Caco-2 (cell line): ENCODE results near the gene KIF18B. TPM values are rescaled to one million over a fixed set of nuclear protein-coding genes. Genes with fewer than 3 reads are reported as not detected.

Source experiments
- BruUV-seq: library from RNA; stranded (reverse); fragments of 400-500 nt; replicated peaks from 2 replicates; lab custom pipeline; 2021; lab: Mats Ljungman, UMichigan
- CTCF ChIA-PET: fragments of 300-600 bp; sonication (Branson Sonifier 250); formaldehyde crosslinking; loops from one replicate; lab custom pipeline; 2022; ENCODE audit warnings: antibody characterized with exemption; lab: Charles Lee
- POLR2A ChIA-PET: fragments of 300-600 bp; sonication (Branson Sonifier 250); formaldehyde crosslinking; loops from one replicate; lab custom pipeline; 2022; ENCODE audit warnings: antibody characterized with exemption; lab: Charles Lee
- DNase-seq, 2 experiments: peaks; one replicate each; pipeline versions ENCODE4 v3.0.0 to v3.0.0-alpha.2; 2020 to 2022
- H3K27me3 ChIP-seq: replicated peaks from 2 replicates; pipeline ENCODE4 v1.6.0; 2011; ENCODE audit warnings: low read length; ENCODE audit not compliant: control insufficient read depth, insufficient read depth
- H3K36me3 ChIP-seq: 2 replicates; pipeline ENCODE4 v1.5.1; 2011; ENCODE audit warnings: low read length; ENCODE audit not compliant: control insufficient read depth, insufficient read depth
- H3K4me1 ChIP-seq: fragments of 250-450 bp; sonication (Bioruptor Pico); 2 replicates; pipeline ENCODE4 v1.5.1; 2020; ENCODE audit warnings: mild to moderate bottlenecking
- H3K4me3 ChIP-seq: 2 replicates; pipeline ENCODE4 v1.5.1; 2011; ENCODE audit warnings: low read depth, mild to moderate bottlenecking, control low read depth, low read length
- H3K9me3 ChIP-seq: fragments of 250-450 bp; sonication (Bioruptor Pico); 2 replicates; pipeline ENCODE4 v1.5.1; 2020; ENCODE audit warnings: mild to moderate bottlenecking, moderate library complexity
- H3K27ac Mint-ChIP-seq: one replicate; pipeline ENCODE4 v1.8.0; 2022; ENCODE audit warnings: mixed read lengths; ENCODE audit not compliant: unreplicated experiment
- H3K27me3 Mint-ChIP-seq: one replicate; pipeline ENCODE4 v1.8.0; 2022; ENCODE audit warnings: mixed read lengths; ENCODE audit not compliant: insufficient read depth, unreplicated experiment
- H3K36me3 Mint-ChIP-seq: one replicate; pipeline ENCODE4 v1.8.0; 2022; ENCODE audit warnings: mild to moderate bottlenecking, mixed read lengths; ENCODE audit not compliant: insufficient read depth, unreplicated experiment
- H3K4me1 Mint-ChIP-seq: one replicate; pipeline ENCODE4 v1.8.0; 2022; ENCODE audit warnings: low read depth, mixed read lengths; ENCODE audit not compliant: unreplicated experiment
- H3K4me3 Mint-ChIP-seq: one replicate; pipeline ENCODE4 v1.8.0; 2022; ENCODE audit warnings: mild to moderate bottlenecking, moderate library complexity, mixed read lengths; ENCODE audit not compliant: unreplicated experiment
- H3K9me3 Mint-ChIP-seq: one replicate; pipeline ENCODE4 v1.8.0; 2022; ENCODE audit warnings: mixed read lengths; ENCODE audit not compliant: unreplicated experiment
- CTCF ChIP-seq, 2 experiments: fragments of 200-600 bp in 1 of 2; IDR thresholded peaks; 1 replicate in 1 of 2; 2 replicates in 1 of 2; pipeline versions ENCODE4 v1.5.1 to v1.8.0; 2011 to 2022; ENCODE audit warnings: antibody characterized with exemption in 1 of 2, control low read depth in 1 of 2, inconsistent platforms in 1 of 2, low read depth in 1 of 2, low read length in 1 of 2, mild to moderate bottlenecking in 1 of 2, moderate library complexity in 1 of 2; ENCODE audit not compliant: insufficient read depth in 1 of 2, severe bottlenecking in 1 of 2, unreplicated experiment in 1 of 2
- intact Hi-C: fragments of 100-400 bp; cut with micrococcal nuclease; formaldehyde crosslinking; loops from one replicate; pipeline ENCODE4 v1.10.0; 2022; ENCODE audit not compliant: unreplicated experiment
- total RNA-seq: library from RNA; stranded (reverse); gene quantifications from 2 replicates; pipeline ENCODE4 v1.2.3, GENCODE V29; 2022

Gene KIF18B
- total RNA-seq, 1 experiment from 2014 or later, result 68.4 TPM

DNA sequence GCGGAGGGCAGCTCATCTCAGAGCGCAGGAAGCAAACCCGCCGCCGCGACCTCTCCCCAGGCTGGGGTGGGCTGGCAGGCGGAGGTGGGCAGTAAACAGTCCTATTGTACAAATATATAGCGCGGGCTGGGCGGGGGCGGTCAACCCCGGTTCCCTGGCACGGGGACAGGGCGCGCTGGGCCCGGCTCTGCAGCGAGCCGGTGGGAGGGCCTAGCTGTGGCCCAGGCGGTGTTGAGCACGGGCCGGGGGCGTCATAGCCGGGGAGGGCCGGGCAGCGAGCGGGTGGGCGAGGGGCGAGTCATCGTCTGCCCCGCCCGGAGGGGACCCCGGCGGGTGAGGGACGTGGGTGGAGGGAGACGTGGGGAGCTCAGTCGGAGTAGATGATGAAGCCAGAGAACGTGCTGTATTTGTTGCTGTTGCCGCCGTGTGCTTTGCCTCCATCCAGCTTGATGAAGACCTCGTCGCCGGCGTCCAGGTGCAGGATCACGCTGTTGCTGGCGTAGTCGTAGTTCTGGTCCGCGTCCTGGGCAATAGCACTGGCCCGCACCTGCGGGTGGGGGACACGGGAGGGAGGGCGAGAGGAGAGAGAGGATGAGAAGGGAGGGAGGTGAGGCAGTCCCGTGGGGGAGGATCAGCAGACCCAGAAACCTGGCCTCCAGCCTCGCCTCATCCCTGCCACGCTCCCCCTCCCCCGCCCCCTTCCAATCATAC lies 12.4 kb upstream of the KIF18B start:
- Mint-ChIP-seq H3K4me1 (no peaks in the 10 kb centered on the region), H3K4me3 (no peak overlapping the region), H3K36me3 (peaks cover 3% of the 10 kb centered on the region), H3K9me3 (no peaks in the 10 kb centered on the region), H3K27me3 (no peaks in the 10 kb centered on the region), H3K27ac (no peak overlapping the region)
- no peak for TF ChIP-seq CTCF (IDR thresholded peaks at IDR 0.05; ENCODE audit: insufficient read depth in 1 of 2, low read depth in 1 of 2, low read length in 1 of 2, severe bottlenecking in 1 of 2, unreplicated experiment in 1 of 2)
- intact Hi-C loops, result no loop called here
- H3K9me3 ChIP-seq, result no peaks in the 10 kb centered on the region
- POLR2A ChIA-PET, result no interaction called here
- CTCF ChIA-PET, result interaction anchor here (0.9 kb wide), 1 partner anchor 8 kb away, joined by 3 read pairs; the partner anchor contains the start of gene C1QL1
- no peak for DNase-seq
- no peak overlapping the region for H3K4me3 ChIP-seq
- H3K36me3 ChIP-seq, result no peaks in the 10 kb centered on the region
- no TSS peak for BruUV-seq
- no peaks in the 10 kb centered on the region for H3K27me3 ChIP-seq
- peaks cover 7% of the 10 kb centered on the region for H3K4me1 ChIP-seq

GRCh38 chr17:44956998-44957981 lies 9.7 kb upstream of the KIF18B start:
- POLR2A ChIA-PET, result no interaction called here

More at GRCh38 chr17:44956998-44957981, 9.7 kb upstream of the KIF18B start:
- intact Hi-C loops, result no loop called here
- H3K4me3 ChIP-seq, result no peak overlapping the region
- H3K27me3 Mint-ChIP-seq, result no peaks in the 10 kb centered on the region
- TF ChIP-seq CTCF (IDR thresholded peaks at IDR 0.05; ENCODE audit: insufficient read depth in 1 of 2, low read depth in 1 of 2, low read length in 1 of 2, severe bottlenecking in 1 of 2, unreplicated experiment in 1 of 2), result no peak
- H3K4me1 ChIP-seq, result peaks cover 7% of the 10 kb centered on the region
- BruUV-seq, result no TSS peak
- no peak overlapping the region for H3K4me3 Mint-ChIP-seq
- H3K27ac Mint-ChIP-seq, result no peak overlapping the region
- no peaks in the 10 kb centered on the region for H3K4me1 Mint-ChIP-seq
- H3K9me3 Mint-ChIP-seq, result no peaks in the 10 kb centered on the region
- no peaks in the 10 kb centered on the region for H3K36me3 ChIP-seq
- DNase-seq, result no peak
- H3K9me3 ChIP-seq, result no peaks in the 10 kb centered on the region
- H3K27me3 ChIP-seq, result no peaks in the 10 kb centered on the region
- H3K36me3 Mint-ChIP-seq, result peaks cover 7% of the 10 kb centered on the region
- CTCF ChIA-PET, result interaction anchor here (0.7 to 1.8 kb wide), 2 partner anchors 37 to 170 kb away, joined by 3 to 5 read pairs; no protein-coding TSS in a partner anchor
